Measurements from ENCODE around the gene CPEB3. TPM values are rescaled to one million over a fixed set of nuclear protein-coding genes. Genes with fewer than 3 reads are reported as not detected.

Gene CPEB3
- total and polyA plus RNA-seq, 11 donors = 1.5 to 17.2 (median 9.9) TPM

- ATAC-seq (no peak), DNase-seq (no peak)
- peaks cover 0 to 15% (median 4%) of the 10 kb centered on the region in 12 donors for H3K4me1 ChIP-seq
- H3K36me3 ChIP-seq = peaks cover 0 to 26% (median 0%) of the 10 kb centered on the region in 9 donors
- peaks cover 0 to 6% (median 0%) of the 10 kb centered on the region in 12 donors for H3K9me3 ChIP-seq
- H3K4me3 ChIP-seq = no peak overlapping the region
- TF ChIP-seq CTCF (IDR thresholded peaks at IDR 0.05) (no peak), POLR2A (IDR thresholded peaks at IDR 0.05) (no peak)
- H3K27me3 ChIP-seq = no peaks in the 10 kb centered on the region
- no peak overlapping the region for H3K27ac ChIP-seq
- intact Hi-C loops (cut with DNase I) = no loop called here
Observed at GRCh38 chr10:92173996-92174395, 116.9 kb downstream of the CPEB3 start.

- intact Hi-C loops (cut with DNase I) = no loop called here
- Histone ChIP-seq H3K4me1 (peaks cover 0 to 7% (median 0%) of the 10 kb centered on the region in 12 donors), H3K27ac (no peak overlapping the region), H3K9me3 (peaks cover 0 to 19% (median 11%) of the 10 kb centered on the region in 12 donors), H3K36me3 (peaks cover 0 to 29% (median 0%) of the 10 kb centered on the region in 9 donors), H3K27me3 (no peaks in the 10 kb centered on the region), H3K4me3 (no peak overlapping the region)
- no peak for TF ChIP-seq POLR2A (IDR thresholded peaks at IDR 0.05)
- no peak for TF ChIP-seq CTCF (IDR thresholded peaks at IDR 0.05)
- DNase-seq = no peak
- 66 to 76% (median 72%) methylated on average over 5 of the region's 5 CpGs for WGBS, 4 donors
- ATAC-seq = no peak
Observed at GRCh38 chr10:92164036-92164696, 126.7 kb downstream of the CPEB3 start.

- intact Hi-C loops (cut with DNase I) = no loop called here
- H3K27me3 ChIP-seq = no peaks in the 10 kb centered on the region
- no peak for ATAC-seq
Observed at GRCh38 chr10:92162541-92162940, 128.3 kb downstream of the CPEB3 start.

More at GRCh38 chr10:92162541-92162940, 128.3 kb downstream of the CPEB3 start:
- Histone ChIP-seq H3K4me1 (peaks cover 0 to 10% (median 0%) of the 10 kb centered on the region in 12 donors), H3K36me3 (peaks cover 0 to 27% (median 0%) of the 10 kb centered on the region in 9 donors), H3K9me3 (peaks cover 0 to 19% (median 11%) of the 10 kb centered on the region in 12 donors), H3K27ac (no peak overlapping the region), H3K4me3 (no peak overlapping the region)
- no peak for DNase-seq
- WGBS, 4 donors = 92 to 96% (median 95%) methylated on average over 2 of the region's 2 CpGs
- TF ChIP-seq CTCF (IDR thresholded peaks at IDR 0.05) (no peak), POLR2A (IDR thresholded peaks at IDR 0.05) (no peak)

Measured in heart left ventricle (tissue), 16 donors.